CD4-positive, alpha-beta T cell (primary cell): Measurements from ENCODE around the gene MAPKBP1. TPM values are rescaled to one million over a fixed set of nuclear protein-coding genes. Genes with fewer than 3 reads are reported as not detected.

Experiments
- ATAC-seq: fragments of 200-7000 bp; cut with Tn5 transposase; one replicate; pipeline ENCODE4 v1.10.0; 2022; ENCODE audit warnings: mild to moderate bottlenecking; ENCODE audit not compliant: poor library complexity
- CTCF ChIA-PET: fragments of 350-600 bp; sonication (Branson Sonifier 250); formaldehyde crosslinking; loops from one replicate; lab custom pipeline; 2021; ENCODE audit warnings: antibody characterized with exemption, inconsistent platforms; lab: Charles Lee
- POLR2A ChIA-PET: fragments of 350-600 bp; sonication (Branson Sonifier 250); formaldehyde crosslinking; loops from one replicate; lab custom pipeline; 2021; ENCODE audit warnings: antibody characterized with exemption, inconsistent platforms; lab: Charles Lee
- DNase-seq, 14 experiments: peaks; one replicate each; pipeline ENCODE4 v3.0.0-alpha.2; 2013 to 2020; ENCODE audit warnings: mixed read lengths in 2 of 14
- H3K27ac ChIP-seq, 2 donors: one replicate each; pipeline versions ENCODE4 v1.5.1 to v1.7.0; 2013; ENCODE audit warnings: low read length in 2 of 2, low read depth in 1 of 2, mild to moderate bottlenecking in 1 of 2
- H3K27me3 ChIP-seq, 2 experiments: 1 replicate in 1 of 2; 2 replicates in 1 of 2; pipeline versions ENCODE4 v1.6.1 to v1.7.0; 2013; ENCODE audit warnings: low read length in 2 of 2, control low read depth in 1 of 2, mild to moderate bottlenecking in 1 of 2, moderate library complexity in 1 of 2; ENCODE audit not compliant: insufficient read depth in 2 of 2, control insufficient read depth in 1 of 2
- H3K36me3 ChIP-seq: one replicate; pipeline ENCODE4 v1.6.1; 2013; ENCODE audit warnings: low read length, control low read depth; ENCODE audit not compliant: insufficient read depth
- H3K4me1 ChIP-seq: one replicate; pipeline ENCODE4 v1.6.1; 2013; ENCODE audit warnings: low read length, control low read depth; ENCODE audit not compliant: insufficient read depth
- H3K4me3 ChIP-seq: one replicate; pipeline ENCODE4 v1.5.1; 2013; ENCODE audit warnings: mild to moderate bottlenecking, low read length, moderate library complexity
- H3K9me3 ChIP-seq, 2 experiments: 1 replicate in 1 of 2; 2 replicates in 1 of 2; pipeline versions ENCODE4 v1.6.1 to v1.7.0; 2013; ENCODE audit warnings: low read length in 2 of 2, mild to moderate bottlenecking in 2 of 2, control low read depth in 1 of 2, moderate library complexity in 1 of 2; ENCODE audit not compliant: control insufficient read depth in 1 of 2, insufficient read depth in 1 of 2
- H3K27ac Mint-ChIP-seq: one replicate; pipeline ENCODE4 v1.8.0; 2020; ENCODE audit warnings: mixed read lengths
- H3K27me3 Mint-ChIP-seq: one replicate; pipeline ENCODE4 v1.8.0; 2021; ENCODE audit warnings: mixed read lengths
- H3K36me3 Mint-ChIP-seq: one replicate; pipeline ENCODE4 v1.8.0; 2021; ENCODE audit warnings: low read depth, mixed read lengths
- H3K4me1 Mint-ChIP-seq: one replicate; pipeline ENCODE4 v1.8.0; 2021; ENCODE audit warnings: low read depth, mixed read lengths
- H3K4me3 Mint-ChIP-seq: one replicate; pipeline ENCODE4 v1.8.0; 2020; ENCODE audit warnings: mild to moderate bottlenecking, mixed read lengths
- H3K9me3 Mint-ChIP-seq: one replicate; pipeline ENCODE4 v1.8.0; 2020; ENCODE audit warnings: mixed read lengths
- intact Hi-C, 2 experiments: fragments of 100-400 bp; cut with DNase I in 1 of 2; cut with micrococcal nuclease in 1 of 2; formaldehyde crosslinking; loops; one replicate each; pipeline versions ENCODE4 v1.15.1 to v1.9.0; 2023 to 2025; cut with DNase I, micrococcal nuclease
- total RNA-seq, 174 experiments: library from RNA in 2 of 174; stranded (reverse) in 2 of 174; gene quantifications; one replicate each; pipeline ENCODE4 v1.2.3 and lab custom pipeline; 2021 to 2026
- TF ChIP-seq, protein P1 (sequence below): fragments of 200-600 bp; IDR thresholded peaks from one replicate; pipeline ENCODE4 v1.8.0; 2022; ENCODE audit warnings: antibody characterized with exemption, mild to moderate bottlenecking

MAPKBP1 gene
- total RNA-seq, 2 experiments from 2014 or later, result 26.0 to 30.0 TPM

DNA sequence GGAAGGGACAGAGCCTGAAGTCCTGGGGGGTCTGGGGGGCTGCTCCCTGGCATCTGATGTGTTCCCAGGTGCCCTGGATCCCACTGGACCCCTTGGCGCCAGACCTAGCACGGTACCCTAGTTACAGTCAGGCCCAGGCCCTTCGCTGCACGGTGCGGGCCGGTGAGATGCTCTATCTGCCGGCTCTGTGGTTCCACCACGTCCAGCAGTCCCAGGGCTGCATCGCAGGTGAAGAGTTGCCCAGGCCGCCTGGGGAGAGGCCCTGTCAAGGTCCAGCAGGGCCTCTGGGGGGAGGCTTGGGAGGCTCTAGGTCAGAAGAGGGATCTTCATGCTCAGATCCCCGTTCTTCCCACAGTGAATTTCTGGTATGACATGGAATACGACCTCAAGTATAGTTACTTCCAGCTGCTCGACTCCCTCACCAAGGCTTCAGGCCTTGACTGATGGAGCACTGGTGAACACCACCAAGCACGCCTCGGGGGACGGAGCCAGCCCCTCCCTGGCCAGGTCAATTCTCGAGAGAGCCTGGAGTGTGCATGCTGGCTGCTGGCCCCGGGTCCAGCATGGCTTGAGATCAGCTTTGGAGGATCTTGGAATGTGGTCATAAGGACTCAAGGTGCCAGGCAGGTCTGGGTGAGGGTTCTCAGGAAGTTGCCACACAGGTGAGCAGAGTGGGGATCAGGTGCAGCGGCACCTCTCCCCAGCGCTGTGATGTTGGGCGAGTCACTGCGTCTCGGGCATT lies 62.6 kb downstream of the MAPKBP1 start:
- DNase-seq (no peak), ATAC-seq (no peak)
- Histone ChIP-seq H3K9me3 (no peaks in the 10 kb centered on the region), H3K36me3 (peaks cover 45% of the 10 kb centered on the region), H3K4me3 (no peak overlapping the region), H3K27ac (no peak overlapping the region), H3K27me3 (no peaks in the 10 kb centered on the region), H3K4me1 (peaks cover 35% of the 10 kb centered on the region)
- no peak overlapping the region for H3K27ac Mint-ChIP-seq
- intact Hi-C loops, result no loop called here
- peaks cover 29% of the 10 kb centered on the region for H3K4me1 Mint-ChIP-seq
- H3K36me3 Mint-ChIP-seq, result peaks cover 39% of the 10 kb centered on the region
- H3K27me3 Mint-ChIP-seq, result no peaks in the 10 kb centered on the region
- TF ChIP-seq, protein P1, sequence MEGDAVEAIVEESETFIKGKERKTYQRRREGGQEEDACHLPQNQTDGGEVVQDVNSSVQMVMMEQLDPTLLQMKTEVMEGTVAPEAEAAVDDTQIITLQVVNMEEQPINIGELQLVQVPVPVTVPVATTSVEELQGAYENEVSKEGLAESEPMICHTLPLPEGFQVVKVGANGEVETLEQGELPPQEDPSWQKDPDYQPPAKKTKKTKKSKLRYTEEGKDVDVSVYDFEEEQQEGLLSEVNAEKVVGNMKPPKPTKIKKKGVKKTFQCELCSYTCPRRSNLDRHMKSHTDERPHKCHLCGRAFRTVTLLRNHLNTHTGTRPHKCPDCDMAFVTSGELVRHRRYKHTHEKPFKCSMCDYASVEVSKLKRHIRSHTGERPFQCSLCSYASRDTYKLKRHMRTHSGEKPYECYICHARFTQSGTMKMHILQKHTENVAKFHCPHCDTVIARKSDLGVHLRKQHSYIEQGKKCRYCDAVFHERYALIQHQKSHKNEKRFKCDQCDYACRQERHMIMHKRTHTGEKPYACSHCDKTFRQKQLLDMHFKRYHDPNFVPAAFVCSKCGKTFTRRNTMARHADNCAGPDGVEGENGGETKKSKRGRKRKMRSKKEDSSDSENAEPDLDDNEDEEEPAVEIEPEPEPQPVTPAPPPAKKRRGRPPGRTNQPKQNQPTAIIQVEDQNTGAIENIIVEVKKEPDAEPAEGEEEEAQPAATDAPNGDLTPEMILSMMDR, result no peak
- H3K9me3 Mint-ChIP-seq, result no peaks in the 10 kb centered on the region
- ChIA-PET CTCF (no interaction called here), POLR2A (no interaction called here)
- no peak overlapping the region for H3K4me3 Mint-ChIP-seq

DNA sequence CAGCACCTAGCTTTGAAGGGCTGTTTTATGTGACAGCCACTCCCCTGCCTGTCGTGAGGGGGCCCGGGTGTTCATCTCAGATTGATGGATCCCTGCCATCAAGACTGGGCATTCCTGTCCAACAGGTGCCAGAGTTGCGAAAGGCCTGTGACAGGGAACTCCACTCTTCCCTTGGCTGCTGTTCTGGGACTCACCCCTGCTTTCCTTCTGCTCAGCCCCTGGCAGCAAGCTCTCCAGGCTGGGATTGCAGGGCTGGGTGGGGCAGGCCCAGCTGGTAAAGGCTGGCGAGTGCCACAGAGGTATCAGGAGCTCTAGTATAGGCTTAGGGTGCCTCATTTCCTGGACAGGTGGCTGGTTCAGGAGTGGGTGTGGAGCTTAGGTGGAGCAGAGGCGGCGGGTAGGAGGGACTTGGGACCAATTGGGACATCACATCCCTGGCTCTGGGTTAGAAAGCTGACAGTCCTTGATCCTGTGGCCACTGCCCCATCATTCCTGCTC lies 64.2 kb downstream of the MAPKBP1 start, which contains the start of gene PLA2G4B:
Gene PLA2G4B, plus strand, starts transcription at position 448 of the 498 bp plus-strand sequence. CDS start 67 bp downstream, outside the sequence.
- no peaks in the 10 kb centered on the region for H3K27me3 ChIP-seq
- Mint-ChIP-seq H3K27ac (no peak within 1 kb of the TSS), H3K4me3 (no peak within 1 kb of the TSS), H3K27me3 (no peaks in the 10 kb centered on the region), H3K36me3 (peaks cover 35% of the 10 kb centered on the region), H3K4me1 (peaks cover 16% of the 10 kb centered on the region), H3K9me3 (no peaks in the 10 kb centered on the region)
- CTCF ChIA-PET, result no interaction called here
- POLR2A ChIA-PET, result no interaction called here
- no peak within 1 kb of the TSS for H3K27ac ChIP-seq
- no peak within 1 kb of the TSS for H3K4me3 ChIP-seq
- no peak for ATAC-seq
- intact Hi-C loops, result no loop called here
- H3K4me1 ChIP-seq, result peaks cover 20% of the 10 kb centered on the region
- peaks cover 50% of the 10 kb centered on the region for H3K36me3 ChIP-seq
- DNase-seq, result no peak
- H3K9me3 ChIP-seq, result no peaks in the 10 kb centered on the region
- TF ChIP-seq, protein P1, result no peak

DNA sequence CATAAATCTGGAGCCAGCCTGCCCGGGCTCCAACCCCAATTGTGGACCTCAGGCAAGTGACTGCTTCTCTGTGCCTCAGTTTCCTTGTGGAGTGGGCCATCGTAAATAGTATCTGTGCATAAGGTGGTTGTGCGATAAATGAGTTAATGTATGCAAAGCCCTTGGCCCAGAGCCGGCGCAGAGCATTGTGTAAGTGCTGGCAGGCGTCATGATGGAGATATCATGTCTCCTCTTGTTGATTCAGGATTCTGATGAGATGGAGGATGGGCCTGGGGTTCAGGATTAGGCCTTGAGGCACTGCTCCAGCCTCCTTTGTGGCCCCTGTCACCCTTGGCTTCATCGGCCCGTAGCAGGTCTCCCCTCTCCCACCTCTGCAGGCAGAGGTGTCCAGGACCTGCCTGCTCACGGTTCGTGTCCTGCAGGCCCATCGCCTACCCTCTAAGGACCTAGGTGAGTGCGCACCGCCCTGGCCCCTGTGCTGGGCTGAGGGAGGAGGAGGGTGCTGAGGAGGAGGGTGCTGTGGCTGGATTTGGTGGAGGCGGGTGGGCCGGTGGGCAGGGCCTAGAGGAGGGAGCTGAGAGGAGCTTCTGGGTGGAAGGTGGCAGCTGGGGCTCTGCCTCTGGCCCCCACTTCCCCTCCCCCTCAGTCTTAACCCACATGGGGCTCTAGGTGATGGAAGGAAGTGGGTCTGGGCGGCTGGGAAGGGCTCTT lies 65.7 kb downstream of the MAPKBP1 start:
- POLR2A ChIA-PET, result no interaction called here
- ATAC-seq (no peak), DNase-seq (no peak)
- H3K27me3 ChIP-seq, result no peaks in the 10 kb centered on the region
- Mint-ChIP-seq H3K9me3 (no peaks in the 10 kb centered on the region), H3K27ac (no peak overlapping the region), H3K27me3 (no peaks in the 10 kb centered on the region), H3K4me1 (peaks cover 7% of the 10 kb centered on the region), H3K4me3 (no peak overlapping the region), H3K36me3 (peaks cover 30% of the 10 kb centered on the region)
- intact Hi-C loops, result no loop called here
- peaks cover 10% of the 10 kb centered on the region for H3K4me1 ChIP-seq
- no peak overlapping the region for H3K27ac ChIP-seq
- no peak overlapping the region for H3K4me3 ChIP-seq
- TF ChIP-seq, protein P1, result no peak
- H3K9me3 ChIP-seq, result no peaks in the 10 kb centered on the region
- H3K36me3 ChIP-seq, result peaks cover 61% of the 10 kb centered on the region
- CTCF ChIA-PET, result no interaction called here
